OCI-LY3 (cell line): ENCODE data around the gene HOXA5.

Experiments
- H2AFZ ChIP-seq: fragments of 200-600, 300-600 bp; shearing (Covaris generic); 2 replicates; pipeline ENCODE4 v1.6.0; 2014; ENCODE audit warnings: antibody characterized with exemption, low read depth, low read length
- H3K27ac ChIP-seq: fragments of 200-600, 300-600 bp; sonication (generic); 2 replicates; pipeline ENCODE4 v1.5.1; 2014; ENCODE audit warnings: mild to moderate bottlenecking, low read length, moderate library complexity, mixed read lengths
- H3K27me3 ChIP-seq: fragments of 200-600, 300-600 bp; sonication (generic); 2 replicates; pipeline ENCODE4 v1.6.1; 2014; ENCODE audit warnings: low read depth, low read length, mixed read lengths
- H3K36me3 ChIP-seq: fragments of 200-600, 300-600 bp; sonication (generic); replicated peaks from 2 replicates; pipeline ENCODE3; 2014; ENCODE audit warnings: low read depth, low read length, mixed read lengths
- H3K4me1 ChIP-seq: fragments of 300-600, 200-600 bp; sonication (generic); 2 replicates; pipeline ENCODE4 v1.6.1; 2014; ENCODE audit warnings: low read length, mixed read lengths
- H3K4me2 ChIP-seq: fragments of 200-600, 300-600 bp; sonication (generic); 2 replicates; pipeline ENCODE4 v1.6.1; 2014; ENCODE audit warnings: low read length, mixed read lengths
- H3K4me3 ChIP-seq: fragments of 300-600, 200-600 bp; sonication (generic); 2 replicates; pipeline ENCODE4 v1.5.1; 2014; ENCODE audit warnings: antibody characterized with exemption, mild to moderate bottlenecking, low read length, moderate library complexity
- H3K79me2 ChIP-seq: fragments of 300-600, 200-600 bp; shearing (Covaris generic); 2 replicates; pipeline ENCODE4 v1.6.1; 2014; ENCODE audit warnings: mild to moderate bottlenecking, low read length, mixed read lengths
- H3K9ac ChIP-seq: fragments of 300-600, 200-600 bp; shearing (Covaris generic); 2 replicates; pipeline ENCODE4 v1.6.0; 2014; ENCODE audit warnings: mild to moderate bottlenecking, low read length, moderate library complexity
- H3K9me3 ChIP-seq: fragments of 200-600, 300-600 bp; shearing (Covaris generic); 2 replicates; pipeline ENCODE4 v1.6.1; 2014; ENCODE audit warnings: low read length, mixed read lengths; ENCODE audit not compliant: insufficient read depth
- H4K20me1 ChIP-seq: fragments of 200-600, 300-600 bp; sonication (generic); 2 replicates; pipeline ENCODE4 v1.6.1; 2016; ENCODE audit warnings: low read length, mixed read lengths; ENCODE audit not compliant: insufficient read depth
- CTCF ChIP-seq: fragments of 200-600, 300-600 bp; sonication (generic); IDR thresholded peaks from 2 replicates; pipeline ENCODE4 v1.5.1; 2014; ENCODE audit warnings: antibody characterized with exemption, low read length, low read depth
- EZH2phosphoT487 ChIP-seq: fragments of 200-600 bp; shearing (Covaris generic); IDR thresholded peaks from 2 replicates; pipeline ENCODE4 v1.6.1; 2018; ENCODE audit warnings: antibody characterized with exemption, mixed run types, low read depth

The HOXA5 gene

DNA sequence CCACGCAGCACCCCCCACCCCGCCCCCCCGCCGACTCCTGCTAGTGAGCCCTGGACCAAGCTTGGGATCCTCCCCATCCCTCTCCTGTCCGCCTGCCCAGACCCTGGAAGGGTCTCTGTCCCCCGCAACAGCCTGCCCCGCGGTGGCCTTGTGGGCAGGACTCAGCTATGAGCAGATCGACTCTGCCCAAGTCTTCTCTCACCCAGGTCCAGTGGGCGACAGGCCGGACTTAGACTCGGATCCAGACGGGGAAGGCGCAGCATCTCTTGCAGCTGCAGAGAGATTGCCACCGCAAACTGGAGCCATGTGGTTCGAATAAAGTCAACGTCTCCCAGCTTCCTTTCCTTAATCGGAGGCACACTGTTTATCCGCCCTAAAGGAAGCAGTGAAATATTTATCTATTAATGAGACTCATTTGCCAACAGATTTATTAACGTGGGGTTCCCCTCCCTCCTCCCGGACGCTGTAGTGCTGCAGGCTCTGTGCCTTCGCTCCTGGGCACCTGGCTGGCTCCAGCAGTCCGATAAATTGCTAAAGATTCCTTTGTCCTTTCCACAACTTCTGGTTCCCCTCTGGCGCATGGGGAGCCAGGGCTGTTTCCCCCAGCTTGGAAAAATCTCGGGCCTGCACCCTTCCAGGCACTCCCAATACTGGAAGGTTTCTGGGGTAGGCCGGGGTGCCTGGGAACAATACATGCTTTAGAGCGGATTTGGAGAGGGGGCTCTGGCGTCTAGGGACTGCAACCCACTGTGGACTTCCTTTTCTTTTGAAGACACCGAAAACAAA is 13.6 kb upstream of the HOXA5 start:
- H3K4me2 ChIP-seq, result no peak overlapping the region
- no peaks in the 10 kb centered on the region for H3K9me3 ChIP-seq
- H2AFZ ChIP-seq, result no peak overlapping the region
- no peak overlapping the region for H3K4me3 ChIP-seq
- no peak for TF ChIP-seq EZH2phosphoT487
- 0 out of 2 replicates have a peak, but pooled peaks cover 5% of the 10 kb centered on the region for H3K4me1 ChIP-seq
- H3K9ac ChIP-seq, result no peak overlapping the region
- H3K27ac ChIP-seq, result no peak overlapping the region
- no peaks in the 10 kb centered on the region for H3K36me3 ChIP-seq
- H3K27me3 ChIP-seq, result no peaks in the 10 kb centered on the region
- no peaks in the 10 kb centered on the region for H3K79me2 ChIP-seq
- no peaks in the 10 kb centered on the region for H4K20me1 ChIP-seq

GRCh38 chr7:27156508-27156898 is 13.0 kb upstream of the HOXA5 start, which contains the start of gene HOXA7:
Gene HOXA7 (minus strand): TSS chr7:27156675. CDS start chr7:27156545, 130 bp downstream.
- Histone ChIP-seq H3K9me3 (no peaks in the 10 kb centered on the region), H3K27ac (no peak within 1 kb of the TSS), H3K27me3 (no peaks in the 10 kb centered on the region), H3K79me2 (no peaks in the 10 kb centered on the region), H3K4me1 (0 out of 2 replicates have a peak, but pooled peaks cover 8% of the 10 kb centered on the region), H3K36me3 (no peaks in the 10 kb centered on the region), H3K4me2 (no peak within 1 kb of the TSS), H4K20me1 (no peaks in the 10 kb centered on the region), H3K9ac (no peak within 1 kb of the TSS), H3K4me3 (no peak within 1 kb of the TSS), H2AFZ (no peak within 1 kb of the TSS)
- no peak for TF ChIP-seq EZH2phosphoT487
- TF ChIP-seq CTCF, result no peak

DNA sequence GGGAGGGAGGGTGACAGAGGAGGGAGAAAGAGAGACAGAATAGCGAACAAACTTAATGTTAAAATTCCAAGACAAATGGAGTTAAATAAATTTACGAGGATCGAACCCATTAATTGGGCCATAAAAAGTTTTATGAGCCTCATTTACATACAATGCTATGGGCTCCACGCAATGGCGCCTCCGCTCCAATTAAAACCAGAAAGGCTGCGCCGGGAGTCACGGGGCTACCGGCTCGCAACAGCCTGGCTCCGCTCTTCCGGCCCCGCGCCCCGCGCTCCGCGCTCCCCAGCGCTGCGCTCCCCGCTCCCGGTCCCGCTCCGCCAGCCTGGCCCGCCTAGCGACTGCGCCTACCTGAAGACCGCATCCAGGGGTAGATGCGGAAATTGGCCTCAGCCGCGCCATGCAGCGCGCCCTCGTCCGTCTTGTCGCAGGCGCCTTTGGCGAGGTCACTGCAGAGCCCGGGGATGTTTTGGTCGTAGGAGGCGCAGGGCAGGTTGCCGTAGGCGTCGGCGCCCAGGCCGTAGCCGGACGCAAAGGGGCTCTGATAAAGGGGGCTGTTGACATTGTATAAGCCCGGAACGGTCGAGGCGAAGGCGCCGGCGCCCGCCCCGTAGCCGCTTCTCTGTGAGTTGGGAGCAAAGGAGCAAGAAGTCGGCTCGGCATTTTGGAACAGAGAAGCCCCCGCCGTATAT is 12.5 kb upstream of the HOXA5 start:
- no peak for TF ChIP-seq CTCF
- no peak for TF ChIP-seq EZH2phosphoT487
- H3K9me3 ChIP-seq, result no peaks in the 10 kb centered on the region
- H3K36me3 ChIP-seq, result no peaks in the 10 kb centered on the region
- H3K9ac ChIP-seq, result no peak overlapping the region
- H3K27ac ChIP-seq, result no peak overlapping the region
- no peaks in the 10 kb centered on the region for H4K20me1 ChIP-seq
- 0 out of 2 replicates have a peak, but pooled peaks cover 9% of the 10 kb centered on the region for H3K4me1 ChIP-seq
- no peak overlapping the region for H3K4me3 ChIP-seq
- no peaks in the 10 kb centered on the region for H3K79me2 ChIP-seq
- no peaks in the 10 kb centered on the region for H3K27me3 ChIP-seq
- H3K4me2 ChIP-seq, result no peak overlapping the region
- no peak overlapping the region for H2AFZ ChIP-seq

- H3K4me3 ChIP-seq, result no peak overlapping the region
- 0 out of 2 replicates have a peak, but pooled peaks cover 7% of the 10 kb centered on the region for H3K4me1 ChIP-seq
- H3K9ac ChIP-seq, result no peak overlapping the region
- H3K27me3 ChIP-seq, result no peaks in the 10 kb centered on the region
- H3K27ac ChIP-seq, result no peak overlapping the region
- H3K9me3 ChIP-seq, result no peaks in the 10 kb centered on the region
- TF ChIP-seq CTCF, result no peak
- TF ChIP-seq EZH2phosphoT487, result no peak
- H3K4me2 ChIP-seq, result no peak overlapping the region
- no peak overlapping the region for H2AFZ ChIP-seq
- no peaks in the 10 kb centered on the region for H3K36me3 ChIP-seq
- peaks cover under 1% of the 10 kb centered on the region; the same call in 1 of the 2 replicates for H3K79me2 ChIP-seq
- H4K20me1 ChIP-seq, result no peaks in the 10 kb centered on the region
Observed at GRCh38 chr7:27154901-27155815, 11.7 kb upstream of the HOXA5 start.
